ENCODE data around the gene TECTA.

Gene TECTA

GRCh38 chr11:121141066-121141465 is 40.0 kb downstream of the TECTA start:
- no peaks in the 10 kb centered on the region for H3K36me3 ChIP-seq (ENCODE audit: control insufficient read depth, insufficient read depth, low read length)
- DNase-seq = no peak
- H3K4me1 ChIP-seq (ENCODE audit: control insufficient read depth, insufficient read depth, low read length, poor library complexity, severe bottlenecking) = no peaks in the 10 kb centered on the region
- H3K4me3 ChIP-seq (ENCODE audit: insufficient read depth, low read depth, low read length, poor library complexity, severe bottlenecking) = no peak overlapping the region
- H3K27ac ChIP-seq (ENCODE audit: insufficient read depth, low read length, poor library complexity, severe bottlenecking) = no peak overlapping the region
- no peaks in the 10 kb centered on the region for H3K9me3 ChIP-seq (ENCODE audit: control insufficient read depth, low read length)
- H3K27me3 ChIP-seq (replicated peaks; ENCODE audit: control insufficient read depth, insufficient read depth, low read length, poor library complexity, severe bottlenecking) = no peaks in the 10 kb centered on the region

GRCh38 chr11:121143921-121144320 is 42.9 kb downstream of the TECTA start:
- Histone ChIP-seq H3K4me3 (ENCODE audit: insufficient read depth, low read depth, low read length, poor library complexity, severe bottlenecking) (no peak overlapping the region), H3K27ac (ENCODE audit: insufficient read depth, low read length, poor library complexity, severe bottlenecking) (no peak overlapping the region), H3K27me3 (replicated peaks; ENCODE audit: control insufficient read depth, insufficient read depth, low read length, poor library complexity, severe bottlenecking) (no peaks in the 10 kb centered on the region), H3K36me3 (ENCODE audit: control insufficient read depth, insufficient read depth, low read length) (no peaks in the 10 kb centered on the region), H3K4me1 (ENCODE audit: control insufficient read depth, insufficient read depth, low read length, poor library complexity, severe bottlenecking) (no peaks in the 10 kb centered on the region), H3K9me3 (ENCODE audit: control insufficient read depth, low read length) (no peaks in the 10 kb centered on the region)
- DNase-seq = no peak

GRCh38 chr11:121144723-121145122 is 43.7 kb downstream of the TECTA start:
- DNase-seq = no peak
- Histone ChIP-seq H3K4me1 (ENCODE audit: control insufficient read depth, insufficient read depth, low read length, poor library complexity, severe bottlenecking) (no peaks in the 10 kb centered on the region), H3K36me3 (ENCODE audit: control insufficient read depth, insufficient read depth, low read length) (no peaks in the 10 kb centered on the region), H3K9me3 (ENCODE audit: control insufficient read depth, low read length) (no peaks in the 10 kb centered on the region), H3K27ac (ENCODE audit: insufficient read depth, low read length, poor library complexity, severe bottlenecking) (no peak overlapping the region), H3K4me3 (ENCODE audit: insufficient read depth, low read depth, low read length, poor library complexity, severe bottlenecking) (no peak overlapping the region), H3K27me3 (replicated peaks; ENCODE audit: control insufficient read depth, insufficient read depth, low read length, poor library complexity, severe bottlenecking) (no peaks in the 10 kb centered on the region)

- no peaks in the 10 kb centered on the region for H3K9me3 ChIP-seq (ENCODE audit: control insufficient read depth, low read length)
- H3K4me3 ChIP-seq (ENCODE audit: insufficient read depth, low read depth, low read length, poor library complexity, severe bottlenecking) = no peak overlapping the region
- no peaks in the 10 kb centered on the region for H3K36me3 ChIP-seq (ENCODE audit: control insufficient read depth, insufficient read depth, low read length)
- no peak overlapping the region for H3K27ac ChIP-seq (ENCODE audit: insufficient read depth, low read length, poor library complexity, severe bottlenecking)
- no peaks in the 10 kb centered on the region for H3K4me1 ChIP-seq (ENCODE audit: control insufficient read depth, insufficient read depth, low read length, poor library complexity, severe bottlenecking)
- no peak for DNase-seq
- H3K27me3 ChIP-seq (replicated peaks; ENCODE audit: control insufficient read depth, insufficient read depth, low read length, poor library complexity, severe bottlenecking) = no peaks in the 10 kb centered on the region
These were observed 44.8 kb downstream of the TECTA start for GRCh38 chr11:121145826-121146225.

GRCh38 chr11:121149116-121149515 is 48.1 kb downstream of the TECTA start:
- no peaks in the 10 kb centered on the region for H3K27me3 ChIP-seq (replicated peaks; ENCODE audit: control insufficient read depth, insufficient read depth, low read length, poor library complexity, severe bottlenecking)
- no peaks in the 10 kb centered on the region for H3K36me3 ChIP-seq (ENCODE audit: control insufficient read depth, insufficient read depth, low read length)
- H3K4me1 ChIP-seq (ENCODE audit: control insufficient read depth, insufficient read depth, low read length, poor library complexity, severe bottlenecking) = no peaks in the 10 kb centered on the region

GRCh38 chr11:121151207-121151688 is 50.2 kb downstream of the TECTA start:
- H3K27me3 ChIP-seq (replicated peaks; ENCODE audit: control insufficient read depth, insufficient read depth, low read length, poor library complexity, severe bottlenecking) = no peaks in the 10 kb centered on the region
- H3K4me3 ChIP-seq (ENCODE audit: insufficient read depth, low read depth, low read length, poor library complexity, severe bottlenecking) = no peak overlapping the region
- H3K9me3 ChIP-seq (ENCODE audit: control insufficient read depth, low read length) = no peaks in the 10 kb centered on the region
- no peaks in the 10 kb centered on the region for H3K4me1 ChIP-seq (ENCODE audit: control insufficient read depth, insufficient read depth, low read length, poor library complexity, severe bottlenecking)
- no peak for DNase-seq
- no peaks in the 10 kb centered on the region for H3K36me3 ChIP-seq (ENCODE audit: control insufficient read depth, insufficient read depth, low read length)
- H3K27ac ChIP-seq (ENCODE audit: insufficient read depth, low read length, poor library complexity, severe bottlenecking) = no peak overlapping the region

More at GRCh38 chr11:121149116-121149515, 48.1 kb downstream of the TECTA start:
- no peaks in the 10 kb centered on the region for H3K9me3 ChIP-seq (ENCODE audit: control insufficient read depth, low read length)
- no peak overlapping the region for H3K4me3 ChIP-seq (ENCODE audit: insufficient read depth, low read depth, low read length, poor library complexity, severe bottlenecking)
- DNase-seq = no peak
- no peak overlapping the region for H3K27ac ChIP-seq (ENCODE audit: insufficient read depth, low read length, poor library complexity, severe bottlenecking)

GRCh38 chr11:121152764-121153163 is 51.7 kb downstream of the TECTA start:
- Histone ChIP-seq H3K9me3 (ENCODE audit: control insufficient read depth, low read length) (no peaks in the 10 kb centered on the region), H3K4me1 (ENCODE audit: control insufficient read depth, insufficient read depth, low read length, poor library complexity, severe bottlenecking) (no peaks in the 10 kb centered on the region), H3K27ac (ENCODE audit: insufficient read depth, low read length, poor library complexity, severe bottlenecking) (no peak overlapping the region), H3K36me3 (ENCODE audit: control insufficient read depth, insufficient read depth, low read length) (no peaks in the 10 kb centered on the region), H3K4me3 (ENCODE audit: insufficient read depth, low read depth, low read length, poor library complexity, severe bottlenecking) (no peak overlapping the region), H3K27me3 (replicated peaks; ENCODE audit: control insufficient read depth, insufficient read depth, low read length, poor library complexity, severe bottlenecking) (no peaks in the 10 kb centered on the region)
- DNase-seq = no peak

GRCh38 chr11:121153472-121153871 is 52.4 kb downstream of the TECTA start:
- no peak for DNase-seq

GRCh38 chr11:121154486-121155314 is 53.7 kb downstream of the TECTA start:
- H3K4me3 ChIP-seq (ENCODE audit: insufficient read depth, low read depth, low read length, poor library complexity, severe bottlenecking) = no peak overlapping the region
- no peaks in the 10 kb centered on the region for H3K4me1 ChIP-seq (ENCODE audit: control insufficient read depth, insufficient read depth, low read length, poor library complexity, severe bottlenecking)
- no peaks in the 10 kb centered on the region for H3K9me3 ChIP-seq (ENCODE audit: control insufficient read depth, low read length)
- no peak for DNase-seq
- no peak overlapping the region for H3K27ac ChIP-seq (ENCODE audit: insufficient read depth, low read length, poor library complexity, severe bottlenecking)
- no peaks in the 10 kb centered on the region for H3K27me3 ChIP-seq (replicated peaks; ENCODE audit: control insufficient read depth, insufficient read depth, low read length, poor library complexity, severe bottlenecking)
- no peaks in the 10 kb centered on the region for H3K36me3 ChIP-seq (ENCODE audit: control insufficient read depth, insufficient read depth, low read length)

More at GRCh38 chr11:121153472-121153871, 52.4 kb downstream of the TECTA start:
- Histone ChIP-seq H3K27me3 (replicated peaks; ENCODE audit: control insufficient read depth, insufficient read depth, low read length, poor library complexity, severe bottlenecking) (no peaks in the 10 kb centered on the region), H3K36me3 (ENCODE audit: control insufficient read depth, insufficient read depth, low read length) (no peaks in the 10 kb centered on the region), H3K4me1 (ENCODE audit: control insufficient read depth, insufficient read depth, low read length, poor library complexity, severe bottlenecking) (no peaks in the 10 kb centered on the region), H3K27ac (ENCODE audit: insufficient read depth, low read length, poor library complexity, severe bottlenecking) (no peak overlapping the region), H3K4me3 (ENCODE audit: insufficient read depth, low read depth, low read length, poor library complexity, severe bottlenecking) (no peak overlapping the region), H3K9me3 (ENCODE audit: control insufficient read depth, low read length) (no peaks in the 10 kb centered on the region)

GRCh38 chr11:121157756-121158155 is 56.7 kb downstream of the TECTA start:
- no peaks in the 10 kb centered on the region for H3K4me1 ChIP-seq (ENCODE audit: control insufficient read depth, insufficient read depth, low read length, poor library complexity, severe bottlenecking)
- no peaks in the 10 kb centered on the region for H3K36me3 ChIP-seq (ENCODE audit: control insufficient read depth, insufficient read depth, low read length)
- DNase-seq = no peak
- no peaks in the 10 kb centered on the region for H3K9me3 ChIP-seq (ENCODE audit: control insufficient read depth, low read length)
- no peaks in the 10 kb centered on the region for H3K27me3 ChIP-seq (replicated peaks; ENCODE audit: control insufficient read depth, insufficient read depth, low read length, poor library complexity, severe bottlenecking)
- H3K27ac ChIP-seq (ENCODE audit: insufficient read depth, low read length, poor library complexity, severe bottlenecking) = no peak overlapping the region
- no peak overlapping the region for H3K4me3 ChIP-seq (ENCODE audit: insufficient read depth, low read depth, low read length, poor library complexity, severe bottlenecking)

Measured in effector memory CD4-positive, alpha-beta T cell (primary cell).